Large intestine (tissue), 3 donors: ENCODE results near the gene BSN. TPM values are rescaled to one million over a fixed set of nuclear protein-coding genes. Genes with fewer than 3 reads are reported as not detected.

Experiments
- DNase-seq, 2 donors: peaks; one replicate each; pipeline versions ENCODE4 v3.0.0 to v3.0.0-alpha.2; 2013
- H3K27ac ChIP-seq: one replicate; pipeline ENCODE4 v1.5.1; 2013; ENCODE audit warnings: low read length
- H3K27me3 ChIP-seq: 2 replicates; pipeline ENCODE4 v1.6.1; 2013; ENCODE audit warnings: low read length; ENCODE audit not compliant: control insufficient read depth, insufficient read depth
- H3K36me3 ChIP-seq: 2 replicates; pipeline ENCODE4 v1.6.1; 2013; ENCODE audit warnings: low read length; ENCODE audit not compliant: control insufficient read depth, insufficient read depth
- H3K4me1 ChIP-seq: one replicate; pipeline ENCODE4 v1.6.1; 2013; ENCODE audit warnings: low read length; ENCODE audit not compliant: control insufficient read depth, insufficient read depth
- H3K4me3 ChIP-seq: one replicate; pipeline ENCODE4 v1.5.1; 2013; ENCODE audit warnings: low read length
- H3K9me3 ChIP-seq: one replicate; pipeline ENCODE4 v1.6.1; 2013; ENCODE audit warnings: mild to moderate bottlenecking, low read depth, low read length, moderate library complexity; ENCODE audit not compliant: control insufficient read depth
- WGBS: methylation state at CpG from one replicate; pipeline ENCODE4 v1.1.5; 2013; ENCODE audit warnings: low lambda C conversion rate; ENCODE audit not compliant: insufficient coverage; 5-methylcytosine and 5-hydroxymethylcytosine counted together
- polyA plus RNA-seq: library from polyadenylated mRNA; unstranded; fragments of 120-200 nt; gene quantifications from one replicate; pipeline ENCODE4 v1.2.1, GENCODE V29; 2013

BSN gene
- polyA plus RNA-seq, 1 donor, result 1.3 TPM

- Histone ChIP-seq H3K4me3 (no peak overlapping the region), H3K27ac (no peak overlapping the region), H3K27me3 (no peaks in the 10 kb centered on the region), H3K9me3 (no peaks in the 10 kb centered on the region), H3K36me3 (no peaks in the 10 kb centered on the region), H3K4me1 (no peaks in the 10 kb centered on the region)
- WGBS, result 80% methylated on average over 1 of the region's 3 CpGs
- no peak for DNase-seq
Observed at GRCh38 chr3:49646236-49646635, 92.0 kb downstream of the BSN start.

- H3K27me3 ChIP-seq, result no peaks in the 10 kb centered on the region
- H3K36me3 ChIP-seq, result no peaks in the 10 kb centered on the region
- no peak overlapping the region for H3K27ac ChIP-seq
- 20% methylated on average over 1 of the region's 2 CpGs for WGBS
- DNase-seq, result no peak
- H3K4me3 ChIP-seq, result no peak overlapping the region
- no peaks in the 10 kb centered on the region for H3K9me3 ChIP-seq
- no peaks in the 10 kb centered on the region for H3K4me1 ChIP-seq
Observed at GRCh38 chr3:49647741-49648140, 93.5 kb downstream of the BSN start.

GRCh38 chr3:49648354-49649019 is 94.2 kb downstream of the BSN start:
- Histone ChIP-seq H3K27ac (no peak overlapping the region), H3K4me3 (no peak overlapping the region), H3K27me3 (no peaks in the 10 kb centered on the region), H3K9me3 (no peaks in the 10 kb centered on the region), H3K4me1 (no peaks in the 10 kb centered on the region), H3K36me3 (no peaks in the 10 kb centered on the region)
- no peak for DNase-seq
- no CpG with 5 or more reads among the region's 3 CpGs for WGBS

GRCh38 chr3:49649576-49649975 is 95.3 kb downstream of the BSN start:
- WGBS, result no CpG with 5 or more reads among the region's 1 CpG
- Histone ChIP-seq H3K9me3 (no peaks in the 10 kb centered on the region), H3K36me3 (no peaks in the 10 kb centered on the region), H3K4me1 (no peaks in the 10 kb centered on the region), H3K27me3 (no peaks in the 10 kb centered on the region), H3K4me3 (no peak overlapping the region), H3K27ac (no peak overlapping the region)
- DNase-seq, result no peak

- no peak overlapping the region for H3K4me3 ChIP-seq
- H3K9me3 ChIP-seq, result no peaks in the 10 kb centered on the region
- WGBS, result no CpG with 5 or more reads among the region's 1 CpG
- no peaks in the 10 kb centered on the region for H3K27me3 ChIP-seq
- DNase-seq, result no peak
- H3K36me3 ChIP-seq, result no peaks in the 10 kb centered on the region
- H3K4me1 ChIP-seq, result no peaks in the 10 kb centered on the region
- no peak overlapping the region for H3K27ac ChIP-seq
Observed at GRCh38 chr3:49650177-49650576, 95.9 kb downstream of the BSN start.

- Histone ChIP-seq H3K4me3 (no peak overlapping the region), H3K4me1 (no peaks in the 10 kb centered on the region), H3K36me3 (no peaks in the 10 kb centered on the region), H3K27me3 (no peaks in the 10 kb centered on the region), H3K9me3 (no peaks in the 10 kb centered on the region), H3K27ac (no peak overlapping the region)
- WGBS, result no CpG with 5 or more reads among the region's 8 CpGs
- no peak for DNase-seq
Observed at GRCh38 chr3:49650637-49651036, 96.4 kb downstream of the BSN start.

GRCh38 chr3:49652218-49652902 is 98.1 kb downstream of the BSN start:
- H3K27ac ChIP-seq, result no peak overlapping the region
- no CpG with 5 or more reads among the region's 36 CpGs for WGBS
- H3K4me1 ChIP-seq, result no peaks in the 10 kb centered on the region
- H3K4me3 ChIP-seq, result no peak overlapping the region
- H3K36me3 ChIP-seq, result no peaks in the 10 kb centered on the region
- no peaks in the 10 kb centered on the region for H3K27me3 ChIP-seq
- no peak for DNase-seq
- no peaks in the 10 kb centered on the region for H3K9me3 ChIP-seq

- Histone ChIP-seq H3K4me3 (no peak overlapping the region), H3K4me1 (no peaks in the 10 kb centered on the region), H3K9me3 (no peaks in the 10 kb centered on the region), H3K27me3 (no peaks in the 10 kb centered on the region), H3K36me3 (no peaks in the 10 kb centered on the region), H3K27ac (no peak overlapping the region)
- DNase-seq, result no peak
- no CpG with 5 or more reads among the region's 21 CpGs for WGBS
Observed at GRCh38 chr3:49652903-49653415, 98.7 kb downstream of the BSN start.

GRCh38 chr3:49653621-49654020 is 99.3 kb downstream of the BSN start:
- H3K27me3 ChIP-seq, result no peaks in the 10 kb centered on the region
- no peak overlapping the region for H3K27ac ChIP-seq
- H3K4me1 ChIP-seq, result no peaks in the 10 kb centered on the region
- DNase-seq, result no peak
- WGBS, result no CpG with 5 or more reads among the region's 8 CpGs
- H3K4me3 ChIP-seq, result no peak overlapping the region
- H3K9me3 ChIP-seq, result no peaks in the 10 kb centered on the region
- H3K36me3 ChIP-seq, result no peaks in the 10 kb centered on the region

GRCh38 chr3:49654176-49654825 is 100.0 kb downstream of the BSN start:
- no peak for DNase-seq
- H3K36me3 ChIP-seq, result no peaks in the 10 kb centered on the region
- H3K4me3 ChIP-seq, result no peak overlapping the region
- no peak overlapping the region for H3K27ac ChIP-seq
- no peaks in the 10 kb centered on the region for H3K9me3 ChIP-seq
- no CpG with 5 or more reads among the region's 17 CpGs for WGBS
- no peaks in the 10 kb centered on the region for H3K27me3 ChIP-seq
- H3K4me1 ChIP-seq, result no peaks in the 10 kb centered on the region
